Right kidney (tissue), 1 donor: ENCODE measurements around the gene FUCA1.
"Not testable (repeated sequence)": the region's sequence is repeated elsewhere in the genome, so short reads cannot be mapped to it uniquely, and the experiment has no call there.

Experiments
- DNase-seq: peaks from one replicate; pipeline ENCODE4 v3.0.0-alpha.2; 2016

The FUCA1 gene

DNA sequence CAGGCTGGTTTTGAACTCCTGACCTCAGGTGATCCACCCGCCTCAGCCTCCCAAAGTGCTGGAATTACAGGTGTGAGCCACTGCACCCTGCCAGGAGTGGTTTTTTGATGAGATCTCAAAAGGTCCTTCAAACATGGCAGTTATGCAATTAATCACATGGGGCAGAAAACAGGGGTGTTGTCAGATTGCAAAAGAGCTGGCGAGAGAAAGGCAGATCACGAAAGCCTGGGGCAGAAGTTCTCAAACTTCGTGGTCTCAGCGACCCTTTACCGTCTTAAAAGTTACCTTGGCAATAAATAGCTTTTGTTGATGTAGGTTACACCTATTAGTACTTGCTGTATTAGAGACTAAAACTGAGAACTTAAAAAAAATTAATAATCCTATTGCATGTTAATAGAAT is 29.0 kb upstream of the FUCA1 start:
- no peak for DNase-seq

DNA sequence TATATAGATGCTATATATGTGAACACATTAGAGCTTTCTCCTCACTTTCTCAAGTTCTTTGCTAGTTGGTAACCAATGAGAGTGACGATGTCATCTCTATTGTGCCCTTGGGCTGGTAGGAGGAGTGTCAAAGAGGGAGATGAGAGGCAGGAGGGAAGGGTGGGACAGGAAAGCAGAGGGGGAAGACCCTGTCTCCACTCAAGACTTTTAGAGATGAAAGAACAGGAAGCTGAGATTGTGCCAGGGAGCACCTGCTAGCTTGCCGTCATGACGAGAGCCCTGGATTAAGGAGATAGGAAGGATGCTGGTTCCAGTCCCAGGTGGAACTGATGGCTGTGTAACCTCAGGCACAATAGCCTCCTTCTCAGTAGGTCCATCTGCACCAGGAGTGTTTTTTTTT is 28.4 kb upstream of the FUCA1 start:
- no peak for DNase-seq

DNA sequence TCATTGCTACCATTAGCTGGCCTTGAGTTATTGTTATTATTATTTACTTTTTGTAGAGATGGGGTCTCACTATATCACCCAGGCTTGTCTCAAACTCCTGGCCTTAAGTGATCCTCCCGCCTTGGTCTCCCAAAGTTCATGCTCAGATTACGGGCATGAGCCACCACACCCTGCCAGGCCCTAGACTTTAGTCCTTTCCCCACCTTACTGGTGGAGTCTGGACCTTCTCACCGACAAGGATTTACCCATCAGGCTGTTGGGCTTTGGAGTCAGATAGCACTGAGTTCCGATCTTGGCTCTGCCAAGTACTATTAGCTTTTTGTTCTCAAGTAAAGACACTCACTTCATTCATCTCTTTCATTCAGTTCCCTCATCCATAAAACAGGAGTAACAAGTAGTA is 27.9 kb upstream of the FUCA1 start:
- no peak for DNase-seq

DNA sequence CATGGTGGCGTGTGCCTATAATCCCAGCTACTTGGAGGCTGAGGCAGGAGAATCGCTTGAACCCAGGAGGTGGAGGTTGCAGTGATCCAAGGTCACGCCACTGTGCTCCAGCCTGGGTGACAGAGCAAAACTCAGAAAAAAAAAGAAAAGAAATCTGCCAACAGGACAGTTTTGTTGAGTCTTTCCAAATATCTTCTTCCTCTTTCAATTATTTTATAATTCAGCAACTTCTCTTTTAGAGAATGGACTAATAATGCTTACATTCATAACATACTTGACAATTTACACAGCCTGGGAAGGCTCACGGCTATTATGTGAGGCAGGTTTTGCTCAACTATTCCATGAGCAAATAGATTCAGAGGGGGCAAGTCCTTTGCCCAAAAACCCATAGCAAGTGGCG is 27.0 kb upstream of the FUCA1 start:
- DNase-seq: no peak

DNA sequence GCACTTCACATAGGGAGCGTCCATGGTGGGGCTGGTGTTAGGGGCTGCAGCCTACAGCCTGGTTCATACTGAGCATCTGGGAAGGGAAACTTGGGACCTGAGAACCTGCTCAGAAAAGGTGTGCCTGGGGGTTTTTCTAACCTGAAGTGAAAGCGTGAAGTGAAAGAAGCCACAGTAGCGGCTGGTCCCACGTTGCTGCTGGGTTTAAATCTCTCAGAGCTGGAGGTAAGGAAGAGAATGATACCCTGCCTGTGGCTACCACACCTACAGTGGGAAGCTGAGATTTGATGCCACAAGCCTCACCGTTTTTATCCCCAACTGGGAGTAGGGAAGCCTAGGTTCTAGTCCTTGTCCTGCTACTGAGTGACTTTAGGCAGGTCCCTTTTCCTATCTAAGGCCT is 21.0 kb upstream of the FUCA1 start:
- DNase-seq: no peak

DNA sequence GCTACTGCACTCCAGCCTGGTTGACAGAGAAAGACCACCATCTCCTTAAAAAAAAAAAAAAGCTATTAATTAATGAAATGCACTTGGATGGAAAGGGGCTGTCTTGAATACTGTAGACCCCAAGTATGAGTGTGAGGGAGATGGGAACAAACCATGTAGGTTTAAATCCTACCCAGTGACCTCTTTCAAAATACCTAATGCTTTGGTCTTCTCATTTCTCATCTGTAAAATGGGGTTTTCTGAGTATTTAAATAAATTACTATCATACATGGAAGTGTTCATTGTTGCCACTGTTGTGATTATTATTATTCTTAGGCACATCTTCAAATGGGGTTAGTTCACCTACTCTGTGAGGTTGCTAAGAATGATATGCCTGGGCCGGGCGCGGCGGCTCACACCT is 17.1 kb upstream of the FUCA1 start:
- no peak for DNase-seq

DNA sequence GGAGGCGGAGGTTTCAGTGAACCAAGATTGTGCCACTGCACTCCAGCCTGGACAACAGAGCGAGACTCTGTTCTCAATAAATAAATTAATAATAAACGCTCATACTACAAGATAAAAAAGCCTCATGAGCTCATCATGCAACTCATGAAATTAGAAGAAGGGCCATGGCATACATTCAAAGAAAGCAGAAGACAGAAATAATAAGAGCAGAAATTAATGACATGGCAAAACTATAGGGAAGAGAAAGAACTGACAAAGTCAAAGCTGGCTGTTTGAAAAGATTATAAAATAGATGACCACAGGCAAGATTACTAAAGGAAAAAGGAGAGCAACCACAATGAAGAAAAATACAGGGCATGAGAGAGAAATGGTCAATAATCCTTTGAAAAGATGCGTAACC is 14.7 kb upstream of the FUCA1 start:
- no peak for DNase-seq

DNA sequence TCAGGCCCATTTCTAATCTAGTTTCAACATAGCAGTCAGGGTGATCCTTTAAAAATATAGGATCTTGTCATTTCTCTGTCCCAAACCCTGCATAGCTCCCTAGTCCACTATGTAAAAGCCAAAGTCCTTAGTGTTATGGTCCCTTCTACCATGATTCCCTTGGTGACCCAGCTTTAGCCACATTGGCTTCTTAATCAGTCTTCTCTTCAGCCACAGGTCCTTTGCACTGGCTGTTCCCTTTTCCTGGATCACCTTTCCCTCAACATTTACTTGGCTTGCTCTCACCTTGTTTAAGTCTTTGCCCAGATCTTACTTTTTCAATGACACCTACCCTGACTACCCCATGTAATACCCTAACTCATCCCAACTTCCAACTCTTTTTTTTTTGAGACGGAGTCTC is 11.7 kb upstream of the FUCA1 start:
- no peak for DNase-seq

DNA sequence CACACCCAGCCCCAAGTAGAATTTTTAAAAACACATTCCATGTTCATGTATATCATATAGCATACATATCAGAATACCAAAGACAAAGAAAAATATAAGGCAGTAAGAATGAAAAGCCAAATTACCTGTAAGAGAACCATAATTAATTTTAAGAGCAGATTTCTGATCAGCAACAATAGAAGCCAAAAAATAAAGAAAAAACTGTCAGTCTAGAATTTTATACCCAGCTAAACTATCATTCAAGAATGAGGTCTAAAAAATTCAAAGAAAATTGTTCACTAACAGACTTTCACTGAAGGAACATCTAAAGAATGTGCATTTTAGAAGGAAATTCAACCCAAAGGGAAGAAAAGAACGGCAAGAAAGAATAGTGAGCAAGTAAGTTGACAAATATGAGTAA is 10.6 kb upstream of the FUCA1 start:
- no peak for DNase-seq

DNA sequence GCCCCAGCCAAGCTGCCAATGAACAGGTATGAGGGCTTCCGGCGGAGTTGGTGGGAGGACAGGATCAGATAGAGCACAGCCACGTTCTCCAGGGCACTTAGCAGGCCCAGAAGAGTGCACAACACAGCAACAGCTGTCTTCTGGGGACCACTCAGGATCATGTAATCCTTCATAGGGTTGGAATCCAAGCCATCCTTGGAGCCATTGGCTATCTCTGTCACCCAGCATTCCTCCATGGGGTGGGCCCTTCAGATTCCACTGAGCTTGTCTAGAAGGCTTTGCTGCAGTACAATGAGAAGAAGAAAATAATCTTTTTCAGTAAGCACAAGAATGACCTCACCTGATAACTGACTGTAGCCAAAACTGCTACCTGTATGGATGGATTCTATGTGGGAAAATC is 7.3 kb upstream of the FUCA1 start:
- no peak for DNase-seq

DNA sequence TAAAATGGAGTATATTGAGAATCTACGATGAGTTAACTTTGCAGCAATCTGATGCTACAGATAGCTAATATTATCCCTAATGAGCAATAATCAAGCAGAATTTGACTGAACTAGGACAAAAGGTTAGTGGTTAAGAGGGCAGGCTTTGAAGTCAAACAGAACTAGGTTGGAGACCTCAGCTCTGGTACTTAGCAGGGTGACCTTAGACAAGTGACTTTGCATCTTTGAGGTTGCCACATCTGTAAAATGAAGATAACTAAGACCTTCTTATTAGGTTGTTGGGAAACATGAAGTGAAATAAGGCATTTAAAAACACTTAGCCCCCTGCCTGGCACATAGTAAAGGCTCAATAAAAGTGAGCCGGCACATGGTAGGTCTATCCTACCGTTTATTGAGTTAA is 4.3 kb upstream of the FUCA1 start:
- DNase-seq: no peak

DNA sequence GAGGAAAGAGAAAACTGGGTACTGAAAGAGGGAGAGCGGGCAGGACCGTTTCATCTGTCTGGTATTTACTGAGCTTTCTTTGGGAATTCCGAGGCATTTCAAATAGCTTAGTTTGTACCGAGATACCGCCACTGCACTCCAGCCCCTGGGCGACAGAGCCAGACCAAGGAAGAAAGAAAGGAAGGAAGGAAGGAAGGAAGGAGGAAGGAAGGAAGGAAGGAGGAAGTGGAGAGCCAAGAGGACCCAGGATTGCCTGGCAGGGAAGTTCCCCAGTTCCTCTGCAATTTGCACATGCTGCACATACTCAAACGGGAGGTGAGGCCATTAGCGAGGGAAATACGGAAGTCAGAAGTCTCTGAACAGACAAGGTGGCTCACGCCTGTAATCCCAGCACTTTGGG is 961 bp upstream of the FUCA1 start:
- no peak for DNase-seq

DNA sequence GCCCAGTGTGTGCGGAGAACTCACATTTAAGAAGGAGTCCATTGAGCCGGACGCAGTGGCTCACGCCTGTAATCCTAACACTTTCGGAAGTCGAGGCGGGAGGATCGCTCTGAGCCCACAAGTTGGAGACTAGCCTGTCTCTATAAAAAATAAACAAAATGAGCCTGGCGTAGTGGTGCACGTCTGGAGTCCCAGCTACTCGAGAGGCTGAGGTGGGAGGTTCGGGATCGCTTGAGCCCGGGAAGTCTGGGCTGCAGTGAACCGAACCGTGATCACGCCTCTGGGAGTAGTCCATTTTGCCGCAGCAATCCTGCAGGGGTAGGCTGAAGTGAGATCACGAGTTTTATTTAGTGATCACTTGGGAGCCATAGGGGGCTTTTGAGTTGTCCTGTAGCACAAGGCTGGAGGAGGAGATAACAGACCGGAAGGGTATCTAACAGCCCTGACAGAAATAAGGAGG is 497 bp upstream of the FUCA1 start:
- DNase-seq: no peak

DNA sequence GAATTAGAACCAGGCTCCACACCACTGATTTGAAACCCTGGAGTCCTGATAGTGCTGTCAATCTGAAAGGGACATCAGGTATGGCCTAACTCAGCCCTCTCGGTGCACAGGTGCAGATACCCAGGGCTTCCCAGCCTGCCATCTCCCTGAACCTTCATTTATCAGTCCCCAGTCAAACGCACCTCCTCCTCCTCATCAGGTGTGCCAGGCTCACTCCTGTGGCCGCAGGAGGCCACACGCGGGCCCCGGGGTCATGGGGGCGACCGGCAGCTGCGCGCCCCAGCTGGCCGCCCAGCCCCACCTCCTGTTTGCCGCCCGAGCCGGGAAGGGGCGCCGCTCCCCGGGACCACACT is 572 bp downstream of the FUCA1 start:
- DNase-seq: no peak

DNA sequence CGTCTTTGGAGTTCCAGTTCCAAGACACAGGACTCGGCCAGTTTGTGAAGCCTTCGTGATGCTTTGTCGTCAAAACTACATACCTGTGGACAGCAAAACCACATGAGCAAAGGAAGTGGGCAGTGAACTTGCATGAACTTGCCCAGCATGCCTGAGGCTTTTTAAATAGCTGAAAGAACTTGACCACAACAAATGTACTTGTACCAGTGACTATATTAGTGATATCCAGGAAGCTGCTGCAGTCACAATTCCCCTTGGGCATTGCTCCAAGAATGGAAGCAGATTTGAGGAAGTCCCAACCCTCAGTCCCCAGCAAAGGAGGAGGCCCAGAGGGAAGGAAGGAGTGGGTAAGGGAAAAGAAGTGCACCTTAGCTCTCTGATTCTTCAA is 2.6 kb downstream of the FUCA1 start:
- no peak for DNase-seq

DNA sequence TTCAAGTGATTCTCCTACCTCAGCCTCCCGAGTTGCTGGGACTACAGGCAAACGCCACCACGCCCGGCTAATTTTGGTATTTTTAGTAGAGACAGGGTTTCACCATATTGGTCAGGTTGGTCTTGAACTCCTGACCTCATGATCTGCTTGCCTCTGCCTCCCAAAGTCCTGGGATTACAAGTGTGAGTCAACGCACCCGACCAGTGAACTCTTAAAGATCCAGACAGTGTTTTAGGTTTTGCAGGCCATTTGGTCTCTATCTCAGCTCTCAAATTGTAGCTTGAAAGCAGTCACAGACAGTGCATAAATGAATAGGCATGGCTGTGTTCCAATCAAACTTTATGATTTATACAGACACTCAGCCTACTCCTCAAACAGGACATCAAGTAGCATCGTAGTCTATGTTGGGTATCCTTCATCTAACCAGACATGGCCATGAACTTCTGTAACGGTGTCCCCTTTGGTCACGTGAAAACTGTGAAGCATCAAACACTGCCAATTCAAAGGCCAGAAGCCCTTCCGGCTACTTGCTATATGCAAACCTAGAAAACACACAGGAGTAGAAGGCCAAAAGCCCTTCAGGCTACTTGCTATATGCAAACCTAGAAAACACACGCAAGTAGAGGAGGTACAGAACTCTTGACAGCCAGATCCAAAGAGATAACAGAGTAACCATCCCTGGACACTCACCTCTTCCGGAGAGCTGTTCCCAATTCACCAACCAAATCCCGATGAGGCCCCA is 3.1 kb downstream of the FUCA1 start:
- no peak for DNase-seq

DNA sequence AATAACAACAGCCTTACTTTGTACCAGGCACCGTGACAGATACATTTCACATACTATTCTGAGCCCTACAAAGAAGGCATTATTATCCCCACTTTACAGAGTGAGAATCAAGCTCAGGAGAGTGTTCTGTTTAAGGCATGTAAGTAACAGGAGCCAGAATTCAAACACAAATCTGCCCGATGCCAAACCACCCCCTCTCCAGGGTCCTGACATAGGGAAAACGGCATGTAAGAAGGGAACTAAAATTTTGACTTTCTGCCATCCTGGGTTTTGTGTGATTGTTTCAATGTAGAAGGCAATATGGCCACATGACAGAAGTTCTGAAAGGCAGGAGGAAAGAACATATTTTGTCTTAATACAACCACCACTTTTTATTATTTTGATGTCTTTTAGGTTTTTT is 5.5 kb downstream of the FUCA1 start:
- no peak for DNase-seq

DNA sequence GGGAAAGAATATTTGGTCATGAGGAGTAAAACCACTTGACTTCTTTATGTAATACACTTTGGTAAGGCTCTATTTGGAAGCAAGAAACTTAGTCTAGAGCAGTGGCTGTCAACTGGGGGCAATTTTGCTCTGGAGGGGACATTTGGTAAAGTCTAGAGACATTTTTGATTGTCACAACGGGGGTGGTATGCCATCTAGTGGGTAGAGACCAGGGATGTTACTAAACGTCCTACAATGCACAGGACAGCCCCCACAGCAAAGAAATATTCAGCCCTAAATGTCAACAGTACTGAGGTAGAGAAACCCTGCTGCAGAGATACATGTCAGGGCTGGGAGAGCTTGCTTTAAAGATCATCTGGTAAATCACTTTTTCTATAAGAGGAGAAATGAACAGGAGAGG is 13.5 kb downstream of the FUCA1 start:
- DNase-seq: no peak

DNA sequence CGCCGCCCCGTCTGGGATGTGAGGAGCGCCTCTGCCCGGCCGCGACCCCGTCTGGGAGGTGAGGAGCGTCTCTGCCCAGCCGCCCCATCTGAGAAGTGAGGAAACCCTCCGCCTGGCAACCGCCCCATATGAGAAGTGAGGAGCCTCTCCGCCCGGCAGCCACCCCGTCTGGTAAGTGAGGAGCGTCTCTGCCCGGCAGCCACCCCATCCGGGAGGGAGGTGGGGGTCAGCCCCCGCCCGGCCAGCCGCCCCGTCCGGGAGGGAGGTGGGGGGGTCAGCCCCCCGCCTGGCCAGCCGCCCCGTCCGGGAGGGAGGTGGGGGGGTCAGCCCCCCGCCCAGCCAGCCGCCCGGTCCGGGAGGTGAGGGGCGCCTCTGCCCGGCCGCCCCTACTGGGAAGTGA is 15.0 kb downstream of the FUCA1 start:
- not testable (repeated sequence) for DNase-seq

DNA sequence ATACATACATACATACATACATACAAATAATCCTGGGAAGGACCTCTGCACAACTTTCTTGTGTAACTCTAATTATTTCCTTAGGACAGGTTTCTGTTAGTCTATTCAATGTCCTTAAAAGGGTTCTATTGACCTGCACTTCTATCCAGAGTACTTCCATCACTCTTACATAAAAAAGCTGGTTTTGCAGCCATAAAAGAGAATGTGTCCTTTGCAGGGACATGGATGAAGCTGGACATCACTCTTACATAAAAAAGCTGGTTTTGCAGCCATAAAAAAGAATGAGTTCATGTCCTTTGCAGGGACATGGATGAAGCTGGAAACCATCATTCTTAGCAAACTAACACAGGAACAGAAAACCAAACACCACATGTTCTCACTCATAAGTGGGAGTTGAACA is 16.7 kb downstream of the FUCA1 start:
- not testable (repeated sequence) for DNase-seq

DNA sequence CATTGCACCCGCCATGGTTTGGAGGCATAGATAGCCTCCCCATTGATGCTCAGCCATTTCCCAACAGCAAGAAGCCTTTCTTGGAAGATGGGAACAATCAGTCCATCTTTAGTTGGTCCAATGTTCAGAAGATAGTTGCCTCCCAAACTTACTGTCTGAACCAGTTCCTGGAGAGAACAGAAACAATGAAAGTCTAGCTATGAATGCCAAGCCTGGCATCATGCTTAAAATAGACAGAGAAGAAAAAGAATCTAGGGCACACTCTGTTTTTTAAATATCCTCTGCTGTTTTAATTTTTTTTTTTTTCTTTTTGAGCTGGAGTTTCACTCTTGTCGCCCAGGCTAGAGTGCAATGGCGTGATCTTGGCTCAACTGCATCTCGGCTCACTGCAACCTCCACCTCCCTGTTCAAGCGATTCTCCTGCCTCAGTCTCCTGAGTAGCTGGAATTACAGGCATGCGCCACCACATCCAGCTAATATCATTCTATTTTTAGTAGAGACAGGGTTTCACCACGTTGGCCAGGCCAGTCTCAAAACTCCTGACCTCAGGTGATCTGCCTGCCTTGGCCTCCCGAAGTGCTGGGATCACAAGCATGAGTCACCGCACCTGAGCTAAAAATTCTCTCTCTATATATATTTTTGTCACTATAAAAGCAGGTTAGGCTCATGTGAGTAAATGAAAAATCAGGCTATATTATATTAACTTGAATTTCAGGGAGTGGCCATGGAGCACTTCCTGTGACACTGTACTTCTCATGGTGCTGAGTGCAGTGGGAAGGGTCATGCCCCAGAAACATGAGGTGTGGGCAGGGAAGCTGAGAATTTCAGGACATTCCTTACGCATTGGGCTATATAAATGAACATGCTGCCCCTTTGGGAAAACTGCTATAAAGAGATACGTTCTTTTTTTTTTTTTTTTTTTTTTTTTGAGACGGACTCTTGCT is 19.1 kb downstream of the FUCA1 start:
- DNase-seq: no peak

DNA sequence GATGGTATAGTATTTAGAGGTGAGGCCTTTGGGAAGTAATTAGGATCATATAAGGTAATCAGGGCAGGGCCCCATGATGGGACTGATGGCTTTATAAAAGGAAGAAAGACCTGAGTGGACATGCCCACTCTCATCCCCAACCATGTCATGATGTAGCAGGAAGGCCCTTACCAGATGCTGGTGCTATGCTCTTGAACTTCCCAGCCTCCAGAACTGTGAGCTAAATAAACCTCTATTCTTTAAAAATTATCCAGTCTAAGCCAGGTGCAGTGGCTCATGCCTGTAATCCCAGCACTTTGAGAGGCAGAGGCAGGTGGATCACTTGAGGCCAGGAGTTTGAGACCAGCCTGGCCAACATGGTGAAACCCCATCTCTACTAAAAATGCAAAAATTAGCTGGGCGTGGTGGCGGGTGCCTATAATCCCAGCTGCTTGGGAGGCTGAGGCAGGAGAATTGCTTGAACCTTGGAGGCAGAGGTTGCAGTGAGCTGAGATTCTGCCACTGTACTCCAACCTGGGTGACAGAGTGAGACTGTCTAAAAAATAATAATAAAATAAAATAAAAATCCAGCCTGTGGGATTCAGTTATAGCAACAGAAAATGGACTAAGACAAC is 20.5 kb downstream of the FUCA1 start:
- not testable (repeated sequence) for DNase-seq

DNA sequence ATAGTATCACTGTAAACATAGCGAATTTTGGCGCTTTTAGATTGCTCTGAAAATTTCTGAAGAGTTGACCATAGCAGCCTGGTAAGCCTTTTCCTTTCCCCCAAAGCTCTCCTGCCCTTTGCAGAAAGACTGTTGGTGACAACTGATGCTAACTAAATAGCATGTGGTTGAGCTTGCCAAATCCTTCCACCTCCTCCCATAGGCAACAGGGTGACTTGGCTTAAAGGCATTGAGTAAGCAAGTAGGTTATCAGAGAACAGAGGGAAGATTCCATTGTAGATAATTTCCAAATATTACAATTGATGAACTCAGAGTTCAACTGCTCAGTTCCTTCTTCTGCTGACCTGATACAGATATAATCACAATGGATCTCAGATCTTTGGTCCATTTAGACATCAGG is 22.9 kb downstream of the FUCA1 start:
- no peak for DNase-seq

DNA sequence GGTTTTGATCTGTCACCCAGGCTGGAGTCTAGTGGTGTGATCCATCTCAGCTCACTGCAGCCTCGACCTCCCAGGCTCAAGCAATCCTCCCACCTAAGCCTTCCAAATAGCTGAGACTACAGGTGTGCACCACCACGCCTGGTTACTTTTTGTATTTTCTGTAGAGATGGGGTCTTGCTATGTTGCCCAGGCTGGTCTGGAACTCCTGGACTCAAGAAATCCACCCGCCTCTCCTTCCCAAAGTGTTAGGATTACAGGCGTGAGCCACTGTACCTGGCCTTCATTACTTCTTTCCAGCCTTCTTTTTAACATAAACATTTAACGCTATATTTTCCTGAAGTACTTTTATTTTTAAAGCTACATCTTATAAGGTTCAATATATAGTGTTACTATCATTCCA is 24.4 kb downstream of the FUCA1 start:
- DNase-seq: no peak
